Gastroesophageal sphincter (tissue), 4 donors: ENCODE results near the gene FBF1. TPM values are rescaled to one million over a fixed set of nuclear protein-coding genes. Genes with fewer than 3 reads are reported as not detected.

Experiments
- ATAC-seq: fragments of 150-250 bp; one replicate; pipeline ENCODE4 v1.9.1; 2016; ENCODE audit warnings: mild to moderate bottlenecking, moderate library complexity
- H3K27ac ChIP-seq, 4 donors: fragments of 200-600 bp; sonication (generic) in 3 of 4; 1 replicate in 3 of 4; 2 replicates in 1 of 4; pipeline ENCODE4 v1.5.1; 2016 to 2019
- H3K27me3 ChIP-seq: fragments of 200-600 bp; sonication (generic); one replicate; pipeline ENCODE4 v1.5.1; 2019
- H3K36me3 ChIP-seq, 2 donors: fragments of 200-600 bp; sonication (generic); one replicate each; pipeline ENCODE4 v1.5.1; 2019; ENCODE audit warnings: control low read depth in 1 of 2
- H3K4me1 ChIP-seq, 3 donors: fragments of 200-600 bp; sonication (generic); 1 replicate in 2 of 3; 2 replicates in 1 of 3; pipeline ENCODE4 v1.5.1; 2016 to 2019; ENCODE audit warnings: control low read depth in 2 of 3
- H3K4me3 ChIP-seq, 2 donors: fragments of 200-600 bp; sonication (generic); one replicate each; pipeline ENCODE4 v1.5.1; 2019; ENCODE audit warnings: mild to moderate bottlenecking in 1 of 2, moderate library complexity in 1 of 2
- H3K9me3 ChIP-seq, 3 donors: fragments of 200-600 bp; sonication (generic); one replicate each; pipeline ENCODE4 v1.5.1; 2017 to 2019; ENCODE audit warnings: control low read depth in 2 of 3
- EP300 ChIP-seq: sonication (generic); formaldehyde crosslinking; IDR thresholded peaks from one replicate; pipeline ENCODE4 v1.6.1; 2017; ENCODE audit warnings: antibody characterized with exemption, mild to moderate bottlenecking
- POLR2A ChIP-seq, 2 donors: fragments of 450-650 bp; IDR thresholded peaks; one replicate each; pipeline ENCODE4 v1.6.1; 2017; ENCODE audit warnings: antibody characterized with exemption in 2 of 2, mild to moderate bottlenecking in 2 of 2, moderate library complexity in 1 of 2
- POLR2AphosphoS5 ChIP-seq: sonication (generic); formaldehyde crosslinking; IDR thresholded peaks from one replicate; pipeline ENCODE4 v1.6.1; 2017; ENCODE audit warnings: antibody characterized with exemption
- WGBS, 2 donors: methylation state at CpG; one replicate each; pipeline ENCODE4 v1.1.5; 2018; ENCODE audit warnings: low coverage in 1 of 2; 5-methylcytosine and 5-hydroxymethylcytosine counted together
- total RNA-seq, 4 donors: library from RNA; depleted of rRNA; stranded (reverse); fragments of >200 nt; gene quantifications; one replicate each; pipeline ENCODE4 v1.1.0, GENCODE V29; 2016
- TF ChIP-seq, protein P1 (sequence below), 4 experiments: fragments of 200-600 bp in 2 of 4; fragments of 450-650 bp in 2 of 4; sonication (generic) in 1 of 4; IDR thresholded peaks; one replicate each; pipeline ENCODE4 v1.5.1; 2017 to 2019; ENCODE audit warnings: antibody characterized with exemption in 4 of 4, mild to moderate bottlenecking in 2 of 4, moderate library complexity in 2 of 4

The FBF1 gene
- total RNA-seq, 4 donors from 2014 or later: 4.6 to 20.2 (median 7.7) TPM

DNA sequence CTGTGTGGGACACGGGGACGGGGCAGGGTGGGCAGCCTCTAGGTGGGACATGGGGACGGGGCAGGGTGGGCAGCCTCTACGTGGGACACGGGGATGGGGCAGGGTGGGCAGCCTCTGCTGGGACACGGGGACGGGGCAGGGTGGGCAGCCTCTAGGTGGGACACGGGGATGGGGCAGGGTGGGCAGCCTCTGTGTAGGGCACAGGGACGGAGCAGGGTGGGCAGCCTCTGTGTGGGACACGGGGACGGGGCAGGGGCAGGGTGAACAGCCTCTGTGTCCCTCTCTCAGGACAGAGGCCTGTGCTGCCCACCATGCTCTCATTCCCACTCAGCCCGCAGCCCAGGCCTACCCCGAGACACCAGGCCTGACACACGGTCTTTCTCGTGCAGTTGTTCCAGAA lies 19.2 kb downstream of the FBF1 start:
- TF ChIP-seq POLR2A (IDR thresholded peaks at IDR 0.05) (no peak), POLR2AphosphoS5 (no peak), EP300 (no peak)
- TF ChIP-seq, protein P1, sequence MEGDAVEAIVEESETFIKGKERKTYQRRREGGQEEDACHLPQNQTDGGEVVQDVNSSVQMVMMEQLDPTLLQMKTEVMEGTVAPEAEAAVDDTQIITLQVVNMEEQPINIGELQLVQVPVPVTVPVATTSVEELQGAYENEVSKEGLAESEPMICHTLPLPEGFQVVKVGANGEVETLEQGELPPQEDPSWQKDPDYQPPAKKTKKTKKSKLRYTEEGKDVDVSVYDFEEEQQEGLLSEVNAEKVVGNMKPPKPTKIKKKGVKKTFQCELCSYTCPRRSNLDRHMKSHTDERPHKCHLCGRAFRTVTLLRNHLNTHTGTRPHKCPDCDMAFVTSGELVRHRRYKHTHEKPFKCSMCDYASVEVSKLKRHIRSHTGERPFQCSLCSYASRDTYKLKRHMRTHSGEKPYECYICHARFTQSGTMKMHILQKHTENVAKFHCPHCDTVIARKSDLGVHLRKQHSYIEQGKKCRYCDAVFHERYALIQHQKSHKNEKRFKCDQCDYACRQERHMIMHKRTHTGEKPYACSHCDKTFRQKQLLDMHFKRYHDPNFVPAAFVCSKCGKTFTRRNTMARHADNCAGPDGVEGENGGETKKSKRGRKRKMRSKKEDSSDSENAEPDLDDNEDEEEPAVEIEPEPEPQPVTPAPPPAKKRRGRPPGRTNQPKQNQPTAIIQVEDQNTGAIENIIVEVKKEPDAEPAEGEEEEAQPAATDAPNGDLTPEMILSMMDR (IDR thresholded peaks at IDR 0.05): no peak
- Histone ChIP-seq H3K4me1 (no peaks in the 10 kb centered on the region), H3K4me3 (no peak overlapping the region), H3K27me3 (no peaks in the 10 kb centered on the region), H3K36me3 (peaks cover 0 to 84% of the 10 kb centered on the region in 2 donors), H3K27ac (no peak overlapping the region), H3K9me3 (no peaks in the 10 kb centered on the region)
- no peak for ATAC-seq
- 88% methylated on average over 6 of the region's 15 CpGs; no CpG with 5 or more reads in 1 of the 2 donors for WGBS, 2 donors

DNA sequence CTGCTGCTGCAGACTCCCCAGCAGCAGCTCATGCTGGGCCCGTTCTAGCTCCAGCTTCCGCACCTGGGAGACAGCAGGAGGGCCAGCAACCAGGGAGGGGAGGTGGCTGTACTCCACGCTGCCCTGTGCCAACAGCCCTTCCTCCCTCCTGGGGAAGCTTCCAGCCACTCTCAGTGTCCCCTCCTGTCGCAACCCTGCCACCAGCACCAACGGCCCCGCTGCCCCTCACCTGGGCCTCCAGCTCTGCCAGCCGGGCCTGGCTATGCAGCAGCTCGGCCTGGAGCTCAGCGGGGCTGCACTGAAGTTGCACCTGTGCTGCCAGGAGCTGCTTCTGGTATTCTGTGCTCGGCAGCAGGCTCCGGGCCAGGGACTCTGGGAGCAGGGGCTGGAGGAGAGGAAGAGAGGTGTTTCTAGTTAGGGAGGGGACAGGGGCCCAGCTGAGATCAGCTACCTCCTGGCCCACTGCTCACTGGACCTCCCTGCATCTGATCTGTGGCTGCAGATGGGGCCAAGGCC lies 20.7 kb downstream of the FBF1 start:
- H3K4me1 ChIP-seq: no peaks in the 10 kb centered on the region
- H3K9me3 ChIP-seq: no peaks in the 10 kb centered on the region
- WGBS, 2 donors: 50% methylated on average over 2 of the region's 11 CpGs; no CpG with 5 or more reads in 1 of the 2 donors
- no peak for TF ChIP-seq POLR2AphosphoS5
- TF ChIP-seq EP300: no peak
- TF ChIP-seq POLR2A (IDR thresholded peaks at IDR 0.05): no peak
- TF ChIP-seq, protein P1 (IDR thresholded peaks at IDR 0.05): no peak
- no peak overlapping the region for H3K4me3 ChIP-seq
- no peak for ATAC-seq
- H3K27ac ChIP-seq: no peak overlapping the region
- no peaks in the 10 kb centered on the region for H3K27me3 ChIP-seq
- H3K36me3 ChIP-seq: peaks cover 0 to 75% of the 10 kb centered on the region in 2 donors

DNA sequence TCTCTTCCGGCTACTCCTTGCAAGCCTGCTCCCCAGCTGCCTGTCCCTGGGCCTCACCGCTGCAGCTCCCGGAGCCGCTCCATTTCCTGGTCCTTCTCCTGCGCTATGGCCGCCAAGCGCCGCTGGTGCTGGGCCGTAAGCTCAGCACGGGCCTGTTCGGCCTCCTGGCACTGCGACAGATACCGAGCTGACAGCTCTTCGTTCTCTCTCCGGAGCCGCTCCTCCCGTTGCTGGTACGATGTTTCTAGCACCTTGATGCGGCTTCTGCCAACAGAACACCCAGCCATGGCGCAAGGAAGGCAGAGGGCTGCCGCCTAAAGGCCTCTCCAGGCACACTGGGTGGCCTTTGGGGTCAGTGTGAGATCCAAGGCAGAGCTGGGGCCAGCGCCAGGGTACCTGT lies 21.2 kb downstream of the FBF1 start:
- Histone ChIP-seq H3K36me3 (peaks cover 0 to 76% of the 10 kb centered on the region in 2 donors), H3K4me3 (no peak overlapping the region), H3K27me3 (no peaks in the 10 kb centered on the region), H3K9me3 (no peaks in the 10 kb centered on the region), H3K27ac (no peak overlapping the region), H3K4me1 (no peaks in the 10 kb centered on the region)
- no peak for ATAC-seq
- TF ChIP-seq POLR2AphosphoS5 (no peak), POLR2A (IDR thresholded peaks at IDR 0.05) (no peak)
- TF ChIP-seq, protein P1 (IDR thresholded peaks at IDR 0.05): no peak
- 80 to 100% methylated on average over 1 of the region's 22 CpGs for WGBS, 2 donors

DNA sequence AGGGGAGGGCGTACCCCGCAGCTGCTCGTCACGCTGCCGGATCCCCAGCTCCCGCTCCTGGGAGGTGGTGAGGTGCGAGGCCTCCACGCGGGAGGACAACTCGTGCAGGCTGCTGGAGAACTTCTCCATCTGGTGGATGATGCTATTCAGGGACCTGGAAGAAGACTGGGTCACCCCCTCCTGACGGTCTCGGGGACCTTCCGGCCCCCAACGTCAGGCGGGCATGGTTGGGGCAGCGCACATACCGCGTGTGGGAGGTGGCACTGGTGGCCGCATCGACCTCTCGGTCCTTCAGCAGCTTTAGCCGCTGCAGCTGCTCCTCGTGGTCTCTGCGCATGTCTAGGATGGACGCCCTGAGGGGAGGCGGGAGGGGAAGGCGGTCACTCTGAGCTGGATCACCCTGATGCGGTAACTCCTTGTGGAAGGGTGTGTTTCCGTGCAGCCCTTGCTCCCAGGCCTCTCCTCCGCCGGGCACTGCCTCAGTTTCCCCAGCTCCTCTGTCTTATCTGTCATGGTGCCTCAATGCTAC lies 22.9 kb downstream of the FBF1 start:
- no peaks in the 10 kb centered on the region for H3K4me1 ChIP-seq
- peaks cover 0 to 80% of the 10 kb centered on the region in 2 donors for H3K36me3 ChIP-seq
- WGBS, 2 donors: 93 to 100% methylated on average over 3 to 8 of the region's 31 CpGs
- no peak overlapping the region for H3K27ac ChIP-seq
- TF ChIP-seq POLR2A (IDR thresholded peaks at IDR 0.05) (no peak), POLR2AphosphoS5 (no peak), EP300 (no peak)
- TF ChIP-seq, protein P1 (IDR thresholded peaks at IDR 0.05): no peak
- no peaks in the 10 kb centered on the region for H3K27me3 ChIP-seq
- no peak overlapping the region for H3K4me3 ChIP-seq
- H3K9me3 ChIP-seq: no peaks in the 10 kb centered on the region
- no peak for ATAC-seq

DNA sequence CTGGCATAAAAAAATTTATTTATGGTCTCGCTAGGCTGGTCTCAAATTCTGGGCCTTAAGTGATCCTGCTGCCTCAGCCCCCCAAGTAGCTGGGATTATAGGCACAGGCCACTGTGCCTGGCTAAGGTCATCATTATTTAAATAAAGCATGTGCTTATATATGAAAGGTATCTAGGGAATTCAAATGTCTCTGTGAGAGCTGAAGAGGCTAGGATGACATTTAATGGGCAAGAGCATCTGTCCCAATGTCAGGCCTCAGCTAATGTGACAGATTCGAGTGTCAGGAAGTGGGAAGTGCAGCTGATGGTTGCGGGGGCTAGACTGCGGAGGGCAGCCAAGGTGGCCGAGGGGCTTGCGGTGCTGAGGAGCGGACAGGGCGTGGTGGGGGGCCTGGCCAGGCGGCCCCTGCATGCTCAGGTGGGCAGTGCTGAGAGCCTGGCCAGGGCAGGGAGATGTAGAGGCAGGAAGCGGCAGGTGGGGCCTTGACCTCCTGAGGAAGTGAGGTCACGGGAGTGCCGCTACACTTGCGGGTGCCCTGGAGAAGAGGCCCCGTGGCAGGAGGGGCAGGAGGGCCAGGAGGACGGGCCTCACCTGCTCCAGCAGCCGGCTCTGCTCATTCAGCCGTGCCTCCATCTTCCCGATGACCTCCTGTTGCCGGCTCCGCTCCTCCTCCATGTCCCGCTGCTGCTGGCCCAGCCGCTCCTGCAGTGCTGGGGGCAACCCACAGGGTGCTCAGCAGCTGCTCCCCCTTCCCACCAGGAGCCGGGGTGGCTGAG lies 23.5 kb downstream of the FBF1 start:
- TF ChIP-seq POLR2AphosphoS5 (no peak), EP300 (no peak), POLR2A (IDR thresholded peaks at IDR 0.05) (no peak)
- TF ChIP-seq, protein P1 (IDR thresholded peaks at IDR 0.05): no peak

More for the DNA sequence above, 23.5 kb downstream of the FBF1 start:
- ATAC-seq: no peak
- Histone ChIP-seq H3K36me3 (peaks cover 0 to 76% of the 10 kb centered on the region in 2 donors), H3K27ac (no peak overlapping the region), H3K27me3 (no peaks in the 10 kb centered on the region), H3K4me3 (no peak overlapping the region), H3K4me1 (no peaks in the 10 kb centered on the region), H3K9me3 (no peaks in the 10 kb centered on the region)
- 82% methylated on average over 4 of the region's 23 CpGs; no CpG with 5 or more reads in 1 of the 2 donors for WGBS, 2 donors
